GM19328 (cell line): ENCODE data around the gene SLC37A3.
"Not testable (repeated sequence)": the region's sequence is repeated elsewhere in the genome, so short reads cannot be mapped to it uniquely, and the experiment has no call there.

ENCODE experiments used
- ATAC-seq: cut with Tn5 transposase; IDR thresholded peaks from one replicate; pipeline ENCODE4 v1.9.1; 2021; ENCODE audit warnings: mild to moderate bottlenecking, moderate library complexity; ENCODE audit not compliant: unreplicated experiment

The SLC37A3 gene

GRCh38 chr7:140349144-140349771 is 49.1 kb downstream of the SLC37A3 start:
- ATAC-seq, result no peak

GRCh38 chr7:140348161-140348849 is 50.0 kb downstream of the SLC37A3 start:
- no peak for ATAC-seq

- ATAC-seq, result no peak
These were observed 51.1 kb downstream of the SLC37A3 start for GRCh38 chr7:140347218-140347617.

GRCh38 chr7:140345426-140345825 is 52.9 kb downstream of the SLC37A3 start:
- no peak for ATAC-seq

- no peak for ATAC-seq
These were observed 55.4 kb downstream of the SLC37A3 start for GRCh38 chr7:140342727-140343514.

GRCh38 chr7:140338959-140339358 is 59.4 kb downstream of the SLC37A3 start:
- not testable (repeated sequence) for ATAC-seq

GRCh38 chr7:140334341-140335057 is 63.8 kb downstream of the SLC37A3 start:
- no peak for ATAC-seq

GRCh38 chr7:140333686-140334085 is 64.6 kb downstream of the SLC37A3 start:
- no peak for ATAC-seq

- ATAC-seq, result no peak
These were observed 65.1 kb downstream of the SLC37A3 start for GRCh38 chr7:140333223-140333622.

GRCh38 chr7:140330595-140330994 is 67.7 kb downstream of the SLC37A3 start:
- ATAC-seq, result no peak

GRCh38 chr7:140330128-140330527 is 68.2 kb downstream of the SLC37A3 start:
- no peak for ATAC-seq

GRCh38 chr7:140327261-140327661 is 71.1 kb downstream of the SLC37A3 start:
- ATAC-seq, result no peak

- ATAC-seq, result no peak
These were observed 72.0 kb downstream of the SLC37A3 start for GRCh38 chr7:140326116-140326928.

- ATAC-seq, result no peak
These were observed 72.7 kb downstream of the SLC37A3 start for GRCh38 chr7:140325600-140325999.

GRCh38 chr7:140324714-140325113 is 73.6 kb downstream of the SLC37A3 start:
- no peak for ATAC-seq

GRCh38 chr7:140322759-140323158 is 75.6 kb downstream of the SLC37A3 start:
- no peak for ATAC-seq

GRCh38 chr7:140320078-140320477 is 78.3 kb downstream of the SLC37A3 start:
- not testable (repeated sequence) for ATAC-seq

GRCh38 chr7:140317999-140318398 is 80.3 kb downstream of the SLC37A3 start:
- ATAC-seq, result no peak

GRCh38 chr7:140317597-140317996 is 80.7 kb downstream of the SLC37A3 start:
- no peak for ATAC-seq

GRCh38 chr7:140316165-140316661 is 82.1 kb downstream of the SLC37A3 start:
- no peak for ATAC-seq
